HUES48 (cell line): ENCODE results near the gene GOT1.

Experiments used
- H3K27ac ChIP-seq: one replicate; pipeline ENCODE4 v1.7.0; 2013; ENCODE audit warnings: low read depth, low read length, inconsistent platforms
- H3K27me3 ChIP-seq: 2 replicates; pipeline ENCODE4 v1.6.1; 2013; ENCODE audit warnings: mild to moderate bottlenecking, low read length; ENCODE audit not compliant: control insufficient read depth, insufficient read depth
- H3K36me3 ChIP-seq: 2 replicates; pipeline ENCODE4 v1.6.1; 2013; ENCODE audit warnings: low read length; ENCODE audit not compliant: control insufficient read depth, insufficient read depth
- H3K4me1 ChIP-seq: 2 replicates; pipeline ENCODE4 v1.6.1; 2013; ENCODE audit warnings: mild to moderate bottlenecking, low read length; ENCODE audit not compliant: control insufficient read depth, insufficient read depth
- H3K4me3 ChIP-seq: 2 replicates; pipeline ENCODE4 v1.5.1; 2013; ENCODE audit warnings: mild to moderate bottlenecking, low read depth, low read length
- H3K9ac ChIP-seq: 2 replicates; pipeline ENCODE4 v1.6.1; 2013; ENCODE audit warnings: mild to moderate bottlenecking, low read depth, low read length, moderate library complexity
- H3K9me3 ChIP-seq: 2 replicates; pipeline ENCODE4 v1.6.1; 2013; ENCODE audit warnings: low read length; ENCODE audit not compliant: control insufficient read depth, insufficient read depth

GOT1 gene

GRCh38 chr10:99422529-99423096 is 7.8 kb downstream of the GOT1 start:
- no peak overlapping the region for H3K9ac ChIP-seq
- H3K27me3 ChIP-seq = no peaks in the 10 kb centered on the region
- no peak overlapping the region for H3K27ac ChIP-seq
- peaks cover 42% of the 10 kb centered on the region for H3K36me3 ChIP-seq
- no peak overlapping the region for H3K4me3 ChIP-seq
- no peaks in the 10 kb centered on the region for H3K9me3 ChIP-seq
- no peaks in the 10 kb centered on the region for H3K4me1 ChIP-seq

- no peaks in the 10 kb centered on the region for H3K9me3 ChIP-seq
- peaks cover 42% of the 10 kb centered on the region for H3K36me3 ChIP-seq
- H3K27me3 ChIP-seq = no peaks in the 10 kb centered on the region
- no peak overlapping the region for H3K4me3 ChIP-seq
- no peak overlapping the region for H3K27ac ChIP-seq
- no peaks in the 10 kb centered on the region for H3K4me1 ChIP-seq
- H3K9ac ChIP-seq = no peak overlapping the region
Measured at GRCh38 chr10:99421233-99421739, 9.1 kb downstream of the GOT1 start.

- no peaks in the 10 kb centered on the region for H3K9me3 ChIP-seq
- no peak overlapping the region for H3K27ac ChIP-seq
- H3K4me1 ChIP-seq = no peaks in the 10 kb centered on the region
- no peak overlapping the region for H3K4me3 ChIP-seq
- H3K36me3 ChIP-seq = peaks cover 30% of the 10 kb centered on the region
- no peak overlapping the region for H3K9ac ChIP-seq
- no peaks in the 10 kb centered on the region for H3K27me3 ChIP-seq
Measured at GRCh38 chr10:99419688-99420087, 10.7 kb downstream of the GOT1 start.

GRCh38 chr10:99418910-99419624 is 11.4 kb downstream of the GOT1 start:
- H3K27me3 ChIP-seq = no peaks in the 10 kb centered on the region
- no peaks in the 10 kb centered on the region for H3K4me1 ChIP-seq
- peaks cover 28% of the 10 kb centered on the region for H3K36me3 ChIP-seq
- H3K9me3 ChIP-seq = no peaks in the 10 kb centered on the region
- H3K9ac ChIP-seq = no peak overlapping the region
- H3K27ac ChIP-seq = no peak overlapping the region
- no peak overlapping the region for H3K4me3 ChIP-seq

DNA sequence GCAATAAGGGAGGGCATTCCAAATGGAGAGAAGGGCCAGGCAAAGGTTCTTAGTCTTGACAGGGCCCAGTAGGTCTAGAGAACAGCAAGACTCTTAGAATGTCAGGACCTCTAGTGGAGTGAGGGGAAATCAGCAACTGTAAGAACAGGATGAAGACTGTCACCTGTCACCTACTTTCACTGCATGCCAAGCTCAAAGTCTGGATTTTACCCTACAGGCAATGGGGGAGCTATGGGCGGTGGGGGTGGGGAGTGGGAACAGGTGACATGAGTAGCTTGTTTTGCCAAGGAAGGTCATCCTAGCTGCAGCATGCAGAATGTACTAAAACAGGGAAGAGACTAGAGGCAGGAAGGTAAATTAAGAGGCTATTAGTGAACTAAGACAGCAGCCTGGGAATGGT is 18.3 kb downstream of the GOT1 start:
- no peak overlapping the region for H3K27ac ChIP-seq
- no peaks in the 10 kb centered on the region for H3K9me3 ChIP-seq
- H3K9ac ChIP-seq = no peak overlapping the region
- H3K27me3 ChIP-seq = no peaks in the 10 kb centered on the region
- no peaks in the 10 kb centered on the region for H3K4me1 ChIP-seq
- H3K36me3 ChIP-seq = peaks cover 16% of the 10 kb centered on the region; the same call in 1 of the 2 replicates
- H3K4me3 ChIP-seq = no peak overlapping the region

DNA sequence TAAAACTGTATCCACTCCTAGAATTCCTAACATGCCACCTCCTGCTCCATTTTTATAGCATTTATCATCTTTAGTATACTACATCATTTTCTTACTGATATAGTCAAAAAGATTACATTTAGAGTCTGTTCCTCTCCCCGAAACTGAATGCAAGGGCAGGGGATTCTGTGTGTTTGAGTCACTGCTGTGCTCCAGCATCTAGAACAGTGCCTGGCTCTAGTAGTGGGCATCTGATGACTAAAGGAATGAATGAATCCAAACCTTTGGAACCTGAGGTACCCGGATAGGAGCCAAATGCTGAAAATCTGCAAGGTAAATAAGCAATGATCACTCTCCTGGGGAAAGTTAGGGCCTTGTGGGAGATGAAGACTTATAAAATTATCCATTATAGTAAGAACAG is 18.9 kb downstream of the GOT1 start:
- Histone ChIP-seq H3K27ac (no peak overlapping the region), H3K9ac (no peak overlapping the region), H3K4me3 (no peak overlapping the region), H3K36me3 (peaks cover 21% of the 10 kb centered on the region), H3K4me1 (no peaks in the 10 kb centered on the region), H3K9me3 (no peaks in the 10 kb centered on the region), H3K27me3 (no peaks in the 10 kb centered on the region)

DNA sequence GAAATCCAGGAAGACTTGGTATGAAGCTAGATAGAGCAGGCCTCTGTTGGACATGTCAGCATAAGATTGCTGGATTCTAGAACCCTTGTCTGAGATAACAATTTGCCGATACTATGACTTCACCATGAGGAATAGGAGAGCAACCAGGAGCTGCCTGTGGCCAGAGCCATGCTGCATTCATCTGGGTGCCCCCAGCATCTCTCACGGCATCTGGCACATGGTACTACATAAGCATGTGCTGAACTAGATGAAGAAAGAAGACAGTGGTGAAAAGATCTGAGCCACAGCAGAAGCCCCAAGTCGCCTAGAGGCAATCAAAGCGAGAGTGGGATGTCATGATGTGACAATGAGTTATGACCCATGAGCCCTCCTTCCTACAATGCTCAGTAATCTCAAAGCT is 19.5 kb downstream of the GOT1 start:
- H3K36me3 ChIP-seq = peaks cover 27% of the 10 kb centered on the region

DNA sequence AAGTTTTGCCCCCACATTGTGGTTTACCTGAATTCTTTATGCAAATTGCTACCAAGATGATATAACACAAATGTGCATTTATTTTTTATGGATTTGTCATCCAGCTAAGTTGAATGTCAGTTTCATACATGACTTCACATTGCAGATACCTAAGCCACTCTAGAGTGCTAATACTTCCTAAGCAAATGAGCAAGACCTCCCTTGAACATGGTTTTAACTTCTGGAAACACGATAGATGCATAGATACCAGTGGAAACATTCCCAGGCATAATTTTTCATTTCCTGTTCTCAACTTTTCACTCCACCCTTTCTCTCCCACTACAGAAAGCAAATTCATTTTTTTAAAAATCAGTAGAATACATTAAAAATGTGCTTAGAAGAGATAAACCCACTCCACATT is 20.3 kb downstream of the GOT1 start:
- Histone ChIP-seq H3K27me3 (no peaks in the 10 kb centered on the region), H3K9ac (no peak overlapping the region), H3K4me3 (no peak overlapping the region), H3K36me3 (peaks cover 35% of the 10 kb centered on the region), H3K27ac (no peak overlapping the region), H3K4me1 (no peaks in the 10 kb centered on the region), H3K9me3 (no peaks in the 10 kb centered on the region)

More for the DNA sequence above, 19.5 kb downstream of the GOT1 start:
- Histone ChIP-seq H3K27me3 (no peaks in the 10 kb centered on the region), H3K9ac (no peak overlapping the region), H3K9me3 (no peaks in the 10 kb centered on the region), H3K27ac (no peak overlapping the region), H3K4me1 (no peaks in the 10 kb centered on the region), H3K4me3 (no peak overlapping the region)

DNA sequence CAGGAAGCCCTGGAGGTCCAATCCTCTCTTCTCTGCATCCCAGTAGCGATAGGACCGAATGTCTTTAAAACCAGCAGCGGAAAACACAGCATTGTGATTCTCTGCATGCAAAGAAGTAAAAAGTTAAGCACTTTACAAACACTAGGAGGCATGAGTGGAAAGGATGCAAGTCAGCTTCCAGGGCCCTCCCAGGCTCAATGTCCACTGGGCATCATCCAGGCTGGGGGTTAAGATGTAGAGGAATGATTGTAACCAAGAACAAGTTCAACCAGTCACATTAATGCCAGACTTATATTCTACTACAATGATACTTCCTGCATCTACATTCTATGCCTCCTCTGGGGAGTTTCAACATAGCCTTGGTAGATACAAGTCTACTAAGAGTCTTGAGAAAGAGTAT is 24.3 kb downstream of the GOT1 start:
- no peak overlapping the region for H3K27ac ChIP-seq
- no peak overlapping the region for H3K9ac ChIP-seq
- no peak overlapping the region for H3K4me3 ChIP-seq
- H3K36me3 ChIP-seq = peaks cover 63% of the 10 kb centered on the region
- H3K9me3 ChIP-seq = no peaks in the 10 kb centered on the region
- no peaks in the 10 kb centered on the region for H3K4me1 ChIP-seq
- no peaks in the 10 kb centered on the region for H3K27me3 ChIP-seq

GRCh38 chr10:99403674-99404073 is 26.8 kb downstream of the GOT1 start:
- H3K36me3 ChIP-seq = peaks cover 79% of the 10 kb centered on the region
- no peaks in the 10 kb centered on the region for H3K27me3 ChIP-seq
- no peak overlapping the region for H3K9ac ChIP-seq

GRCh38 chr10:99399664-99400063 is 30.8 kb downstream of the GOT1 start:
- H3K4me1 ChIP-seq = peaks cover 19% of the 10 kb centered on the region
- H3K36me3 ChIP-seq = peaks cover 77% of the 10 kb centered on the region
- no peak overlapping the region for H3K4me3 ChIP-seq
- H3K9me3 ChIP-seq = no peaks in the 10 kb centered on the region
- H3K9ac ChIP-seq = no peak overlapping the region
- no peaks in the 10 kb centered on the region for H3K27me3 ChIP-seq
- no peak overlapping the region for H3K27ac ChIP-seq

More at GRCh38 chr10:99403674-99404073, 26.8 kb downstream of the GOT1 start:
- H3K9me3 ChIP-seq = no peaks in the 10 kb centered on the region
- no peaks in the 10 kb centered on the region for H3K4me1 ChIP-seq
- no peak overlapping the region for H3K27ac ChIP-seq
- H3K4me3 ChIP-seq = no peak overlapping the region
